ENCODE data around the gene ATG4D. TPM values are rescaled to one million over a fixed set of nuclear protein-coding genes. Genes with fewer than 3 reads are reported as not detected.
"Not testable (repeated sequence)": the region's sequence is repeated elsewhere in the genome, so short reads cannot be mapped to it uniquely, and the experiment has no call there.

ATG4D gene
- total RNA-seq, 6 donors from 2014 or later = 18.1 to 49.2 (median 27.7) TPM

GRCh38 chr19:10544753-10545251 lies 1.1 kb downstream of the ATG4D start:
- peak overlapping the region; percentile 85 to 96 (median 92) for H3K27ac ChIP-seq
- no peaks in the 10 kb centered on the region for H3K9me3 ChIP-seq
- ATAC-seq (ENCODE audit: low FRiP score in 2 of 2) (no peak), DNase-seq (peak in 1 of 2 donors; percentile 80)
- peaks cover 9 to 23% (median 16%) of the 10 kb centered on the region in 4 donors for H3K4me1 ChIP-seq
- WGBS, 2 donors = 27 to 42% methylated on average over 16 to 19 of the region's 23 CpGs
- peak overlapping the region in 3 of 4 donors; percentile 76 to 87 (median 87) for H3K4me3 ChIP-seq
- TF ChIP-seq EP300 (IDR thresholded peaks at IDR 0.05) (no peak), POLR2A (IDR thresholded peaks at IDR 0.05) (no peak), CTCF (IDR thresholded peaks at IDR 0.05) (no peak)
- peaks cover 7 to 33% (median 20%) of the 10 kb centered on the region in 4 donors for H3K36me3 ChIP-seq
- H3K27me3 ChIP-seq = no peaks in the 10 kb centered on the region

DNA sequence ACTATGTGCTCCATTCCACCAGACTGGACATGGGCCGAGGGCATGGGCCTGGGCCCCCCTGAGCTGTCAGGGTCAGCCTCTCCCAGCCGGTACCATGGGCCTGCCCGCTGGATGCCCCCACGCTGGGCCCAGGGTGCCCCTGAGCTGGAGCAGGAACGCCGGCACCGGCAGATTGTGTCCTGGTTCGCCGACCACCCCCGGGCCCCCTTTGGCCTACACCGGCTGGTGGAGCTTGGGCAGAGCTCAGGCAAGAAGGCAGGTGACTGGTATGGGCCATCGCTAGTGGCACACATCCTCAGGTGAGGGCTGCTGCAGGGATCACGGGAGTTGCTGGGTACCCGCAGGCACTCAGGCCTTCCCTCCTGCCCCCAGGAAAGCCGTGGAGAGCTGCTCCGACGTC lies 3.1 kb downstream of the ATG4D start:
- Histone ChIP-seq H3K27me3 (no peaks in the 10 kb centered on the region), H3K9me3 (no peaks in the 10 kb centered on the region), H3K36me3 (peaks cover 14 to 53% (median 35%) of the 10 kb centered on the region in 4 donors), H3K4me3 (no peak overlapping the region), H3K27ac (no peak overlapping the region), H3K4me1 (peaks cover 9 to 23% (median 16%) of the 10 kb centered on the region in 4 donors)
- TF ChIP-seq CTCF (IDR thresholded peaks at IDR 0.05) (no peak), EP300 (IDR thresholded peaks at IDR 0.05) (no peak), POLR2A (IDR thresholded peaks at IDR 0.05) (no peak), POLR2AphosphoS5 (IDR thresholded peaks at IDR 0.05) (no peak)
- peak in 1 of 2 donors; percentile 78 for DNase-seq
- ATAC-seq (ENCODE audit: low FRiP score in 2 of 2) = no peak
- WGBS, 2 donors = 92 to 95% methylated on average over 15 to 17 of the region's 17 CpGs

GRCh38 chr19:10548746-10549276 lies 5.1 kb downstream of the ATG4D start:
- no peaks in the 10 kb centered on the region for H3K27me3 ChIP-seq
- peaks cover 17 to 73% (median 55%) of the 10 kb centered on the region in 4 donors for H3K36me3 ChIP-seq
- WGBS, 2 donors = 93 to 94% methylated on average over 16 to 18 of the region's 18 CpGs

DNA sequence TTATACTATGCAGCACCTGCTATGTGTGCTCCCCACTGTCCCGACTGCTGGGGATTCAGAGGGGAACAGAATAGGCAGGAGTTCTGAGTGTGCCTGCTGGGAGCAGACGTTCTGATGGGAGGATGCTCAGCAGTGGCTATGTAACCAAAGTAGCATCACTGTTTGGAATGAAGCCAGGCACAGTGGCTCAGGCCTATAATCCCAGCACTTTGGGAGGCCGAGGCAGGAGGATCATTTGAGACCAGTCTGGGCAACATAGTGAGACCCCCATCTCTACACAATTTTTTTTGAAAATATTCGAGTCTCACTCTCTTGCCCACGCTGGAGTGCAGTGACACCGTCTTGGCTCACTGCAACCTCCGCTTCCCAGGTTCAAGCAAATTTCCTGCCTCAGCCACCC lies 6.0 kb downstream of the ATG4D start:
- no peak for TF ChIP-seq EP300 (IDR thresholded peaks at IDR 0.05)
- no peak for TF ChIP-seq POLR2A (IDR thresholded peaks at IDR 0.05)
- no peak for TF ChIP-seq POLR2AphosphoS5 (IDR thresholded peaks at IDR 0.05)
- no peak for TF ChIP-seq CTCF (IDR thresholded peaks at IDR 0.05)
- H3K4me1 ChIP-seq = peaks cover 5 to 13% (median 8%) of the 10 kb centered on the region in 4 donors
- ATAC-seq (ENCODE audit: low FRiP score in 2 of 2) = no peak
- H3K27ac ChIP-seq = no peak overlapping the region
- no peak overlapping the region for H3K4me3 ChIP-seq
- H3K9me3 ChIP-seq = no peaks in the 10 kb centered on the region
- peaks cover 17 to 82% (median 62%) of the 10 kb centered on the region in 4 donors for H3K36me3 ChIP-seq
- no peaks in the 10 kb centered on the region for H3K27me3 ChIP-seq
- no peak for DNase-seq
- 90 to 91% methylated on average over 7 of the region's 7 CpGs for WGBS, 2 donors

More at GRCh38 chr19:10548746-10549276, 5.1 kb downstream of the ATG4D start:
- DNase-seq (no peak), ATAC-seq (ENCODE audit: low FRiP score in 2 of 2) (no peak)
- no peaks in the 10 kb centered on the region for H3K9me3 ChIP-seq
- no peak overlapping the region for H3K4me3 ChIP-seq
- peaks cover 9 to 19% (median 11%) of the 10 kb centered on the region in 4 donors for H3K4me1 ChIP-seq
- TF ChIP-seq POLR2A (IDR thresholded peaks at IDR 0.05) (no peak), POLR2AphosphoS5 (IDR thresholded peaks at IDR 0.05) (no peak), CTCF (IDR thresholded peaks at IDR 0.05) (no peak), EP300 (IDR thresholded peaks at IDR 0.05) (no peak)
- H3K27ac ChIP-seq = no peak overlapping the region

GRCh38 chr19:10550336-10550735 lies 6.6 kb downstream of the ATG4D start:
- ATAC-seq (ENCODE audit: low FRiP score in 2 of 2) (no peak), DNase-seq (no peak)
- no peak overlapping the region for H3K27ac ChIP-seq
- 90 to 99% methylated on average over 6 of the region's 6 CpGs for WGBS, 2 donors
- no peak for TF ChIP-seq CTCF (IDR thresholded peaks at IDR 0.05)
- TF ChIP-seq POLR2AphosphoS5 (IDR thresholded peaks at IDR 0.05) = no peak
- TF ChIP-seq EP300 (IDR thresholded peaks at IDR 0.05) = no peak
- no peak for TF ChIP-seq POLR2A (IDR thresholded peaks at IDR 0.05)
- H3K4me1 ChIP-seq = peaks cover 0 to 6% (median 2%) of the 10 kb centered on the region in 4 donors
- peaks cover 17 to 88% (median 68%) of the 10 kb centered on the region in 4 donors for H3K36me3 ChIP-seq
- no peaks in the 10 kb centered on the region for H3K27me3 ChIP-seq
- H3K4me3 ChIP-seq = no peak overlapping the region
- no peaks in the 10 kb centered on the region for H3K9me3 ChIP-seq

- H3K4me3 ChIP-seq; H3K9me3 ChIP-seq; H3K27me3 ChIP-seq; H3K4me1 ChIP-seq; DNase-seq; ATAC-seq (ENCODE audit: low FRiP score in 2 of 2); H3K27ac ChIP-seq: not testable (repeated sequence)
- H3K36me3 ChIP-seq = peaks cover 17 to 92% (median 74%) of the 10 kb centered on the region in 4 donors
- WGBS, 2 donors = 92 to 97% methylated on average over 9 of the region's 9 CpGs
Measured at GRCh38 chr19:10551006-10551405, 7.3 kb downstream of the ATG4D start.

All from upper lobe of left lung (tissue), 6 donors.